Testis (tissue), 3 donors: ENCODE measurements around the gene EDNRB. TPM values are rescaled to one million over a fixed set of nuclear protein-coding genes. Genes with fewer than 3 reads are reported as not detected.

Source experiments
- DNase-seq: peaks from one replicate; pipeline ENCODE4 v3.0.0-alpha.2; 2019
- H3K27ac ChIP-seq, 2 donors: fragments of 200-600 bp; sonication (generic); one replicate each; pipeline ENCODE4 v1.5.1; 2019
- H3K27me3 ChIP-seq: fragments of 200-600 bp; sonication (generic); one replicate; pipeline ENCODE4 v1.5.1; 2019
- H3K36me3 ChIP-seq: fragments of 200-600 bp; sonication (generic); one replicate; pipeline ENCODE4 v1.5.1; 2017; ENCODE audit warnings: low read depth; ENCODE audit errors: missing control alignments
- H3K4me1 ChIP-seq: fragments of 200-600 bp; sonication (generic); one replicate; pipeline ENCODE4 v1.5.1; 2019
- H3K4me3 ChIP-seq, 2 donors: fragments of 200-600 bp; sonication (generic); one replicate each; pipeline ENCODE4 v1.5.1; 2017 to 2019
- H3K9me3 ChIP-seq: fragments of 200-600 bp; sonication (generic); one replicate; pipeline ENCODE4 v1.5.1; 2017
- POLR2A ChIP-seq: fragments of 450-650 bp; IDR thresholded peaks from one replicate; pipeline ENCODE4 v1.6.1; 2017; ENCODE audit warnings: antibody characterized with exemption, mild to moderate bottlenecking, moderate library complexity
- WGBS, 2 donors: methylation state at CpG; one replicate each; pipeline ENCODE4 v1.1.5; 2018; 5-methylcytosine and 5-hydroxymethylcytosine counted together
- intact Hi-C: fragments of 100-400 bp; cut with DNase I; formaldehyde crosslinking; loops from one replicate; pipeline ENCODE4 v1.15.1; 2023; ENCODE audit warnings: low total_unique reads
- polyA plus RNA-seq: library from polyadenylated mRNA; stranded (reverse); fragments of 350-450 nt; fragmentation: Illumina TruSeq; extraction: RNeasy Lipid Tissue Mini Kit (QIAGEN cat#74804); gene quantifications from one replicate; pipeline ENCODE4 v1.2.3, GENCODE V29; 2014; ENCODE audit warnings: low read depth, low replicate concordance; ENCODE audit not compliant: insufficient read depth
- total RNA-seq, 2 donors: library from RNA; depleted of rRNA; stranded (reverse); fragments of >200 nt; gene quantifications; one replicate each; pipeline ENCODE4 v1.2.3, GENCODE V29; 2016
- TF ChIP-seq, protein P1 (sequence below), 3 experiments: fragments of 450-650 bp in 2 of 3; fragments of 200-600 bp in 1 of 3; sonication (generic) in 1 of 3; IDR thresholded peaks; one replicate each; pipeline ENCODE4 v1.5.1; 2016 to 2019; ENCODE audit warnings: antibody characterized with exemption in 3 of 3, mild to moderate bottlenecking in 2 of 3, moderate library complexity in 1 of 3

Gene EDNRB
- total and polyA plus RNA-seq, 3 donors from 2014 or later: 3.5 to 5.9 (median 4.6) TPM

DNA sequence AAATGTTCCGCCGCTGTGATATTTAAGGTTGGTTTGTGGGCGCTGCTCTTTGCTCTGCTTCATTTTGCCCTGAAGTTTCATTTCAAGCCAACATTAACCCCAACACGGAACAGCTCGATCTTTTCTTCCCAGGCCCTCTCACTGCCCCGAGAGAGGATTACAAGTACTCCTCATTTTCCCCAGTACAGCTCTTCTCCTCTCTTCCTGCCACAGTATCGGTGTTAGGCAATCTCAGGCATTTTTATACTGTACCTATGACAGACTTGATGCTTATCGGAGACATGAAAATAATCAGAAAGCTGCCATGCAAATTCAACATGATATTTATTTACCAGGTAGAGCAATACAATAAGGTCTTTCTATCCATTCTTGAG is 1.3 kb upstream of the EDNRB start:
- no peaks in the 10 kb centered on the region for H3K9me3 ChIP-seq
- H3K4me1 ChIP-seq: peaks cover 12% of the 10 kb centered on the region
- H3K27ac ChIP-seq: peak overlapping the region in 1 of 2 donors; percentile 70
- no peak for TF ChIP-seq POLR2A
- TF ChIP-seq, protein P1, sequence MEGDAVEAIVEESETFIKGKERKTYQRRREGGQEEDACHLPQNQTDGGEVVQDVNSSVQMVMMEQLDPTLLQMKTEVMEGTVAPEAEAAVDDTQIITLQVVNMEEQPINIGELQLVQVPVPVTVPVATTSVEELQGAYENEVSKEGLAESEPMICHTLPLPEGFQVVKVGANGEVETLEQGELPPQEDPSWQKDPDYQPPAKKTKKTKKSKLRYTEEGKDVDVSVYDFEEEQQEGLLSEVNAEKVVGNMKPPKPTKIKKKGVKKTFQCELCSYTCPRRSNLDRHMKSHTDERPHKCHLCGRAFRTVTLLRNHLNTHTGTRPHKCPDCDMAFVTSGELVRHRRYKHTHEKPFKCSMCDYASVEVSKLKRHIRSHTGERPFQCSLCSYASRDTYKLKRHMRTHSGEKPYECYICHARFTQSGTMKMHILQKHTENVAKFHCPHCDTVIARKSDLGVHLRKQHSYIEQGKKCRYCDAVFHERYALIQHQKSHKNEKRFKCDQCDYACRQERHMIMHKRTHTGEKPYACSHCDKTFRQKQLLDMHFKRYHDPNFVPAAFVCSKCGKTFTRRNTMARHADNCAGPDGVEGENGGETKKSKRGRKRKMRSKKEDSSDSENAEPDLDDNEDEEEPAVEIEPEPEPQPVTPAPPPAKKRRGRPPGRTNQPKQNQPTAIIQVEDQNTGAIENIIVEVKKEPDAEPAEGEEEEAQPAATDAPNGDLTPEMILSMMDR (IDR thresholded peaks at IDR 0.05): no peak
- 14 to 18% methylated on average over 8 of the region's 8 CpGs for WGBS, 2 donors
- intact Hi-C loops: no loop called here
- peak overlapping the region; percentile 61 to 71 for H3K4me3 ChIP-seq
- no peak for DNase-seq
- no peaks in the 10 kb centered on the region for H3K27me3 ChIP-seq
- no peaks in the 10 kb centered on the region for H3K36me3 ChIP-seq

DNA sequence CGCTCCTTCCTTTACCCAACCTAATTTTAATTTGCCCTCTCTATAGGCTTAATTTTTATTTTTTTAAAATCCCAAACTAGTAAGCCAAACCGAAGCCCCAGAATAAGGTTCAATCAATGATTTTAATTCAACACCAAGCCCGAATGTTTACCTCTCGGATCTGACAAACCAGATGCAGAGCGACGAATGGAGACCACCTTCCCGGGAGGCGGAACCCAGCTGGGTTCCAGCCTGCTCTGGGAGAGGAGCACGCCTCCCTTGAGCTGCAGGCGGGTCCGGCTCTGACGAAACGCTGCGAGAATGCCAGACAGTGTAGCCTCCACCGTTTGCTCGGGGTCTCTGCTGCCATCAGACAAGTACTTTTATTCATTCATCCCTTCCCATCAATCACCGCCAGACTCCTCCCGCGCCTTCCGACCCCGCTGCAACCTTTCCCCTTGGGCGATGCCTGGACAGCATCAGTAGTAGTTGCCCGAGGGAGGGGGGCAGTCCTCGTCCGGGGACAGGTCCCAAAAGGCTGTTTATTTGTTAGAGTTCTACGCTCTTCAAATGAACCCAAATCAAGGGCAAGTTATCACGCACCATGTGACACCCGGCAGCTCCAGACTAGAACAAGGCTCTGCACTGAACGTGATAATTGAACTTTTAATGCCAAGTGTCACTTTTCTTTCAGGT is 752 bp upstream of the EDNRB start:
- H3K9me3 ChIP-seq: no peaks in the 10 kb centered on the region
- no peaks in the 10 kb centered on the region for H3K27me3 ChIP-seq
- TF ChIP-seq, protein P1 (IDR thresholded peaks at IDR 0.05): no peak
- no peak for TF ChIP-seq POLR2A
- no peaks in the 10 kb centered on the region for H3K36me3 ChIP-seq
- intact Hi-C loops: no loop called here
- H3K4me3 ChIP-seq: peak overlapping the region; percentile 61 to 71
- H3K27ac ChIP-seq: peak overlapping the region in 1 of 2 donors; percentile 70
- peak; percentile 43 for DNase-seq
- WGBS, 2 donors: 0% methylated on average over 29 of the region's 29 CpGs
- peaks cover 12% of the 10 kb centered on the region for H3K4me1 ChIP-seq

DNA sequence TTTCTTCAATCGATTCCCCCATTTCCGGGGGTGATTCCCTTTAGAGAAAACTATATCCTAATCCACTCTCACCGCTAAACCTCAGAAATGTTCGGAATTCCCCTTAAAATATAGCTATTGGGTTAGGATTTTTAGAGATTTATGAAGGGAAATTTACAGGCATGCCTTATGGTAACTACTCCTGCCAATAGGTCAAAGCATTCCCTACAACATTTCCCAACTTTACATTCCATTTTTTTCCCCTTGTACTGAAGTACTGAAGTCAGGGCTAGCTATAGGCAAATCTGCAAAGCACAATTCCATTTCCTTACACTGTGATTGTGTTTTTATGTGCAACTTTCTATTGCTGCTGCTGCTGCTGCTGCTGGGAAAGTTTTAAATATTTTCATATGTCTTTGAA is 2.1 kb downstream of the EDNRB start:
- TF ChIP-seq POLR2A: no peak
- TF ChIP-seq, protein P1 (IDR thresholded peaks at IDR 0.05): no peak
- 68 to 73% methylated on average over 4 of the region's 4 CpGs for WGBS, 2 donors
- intact Hi-C loops: no loop called here
- no peak for DNase-seq
- H3K27ac ChIP-seq: no peak overlapping the region
- peak overlapping the region in 1 of 2 donors; percentile 4 for H3K4me3 ChIP-seq
- no peaks in the 10 kb centered on the region for H3K27me3 ChIP-seq
- H3K36me3 ChIP-seq: no peaks in the 10 kb centered on the region
- peaks cover 12% of the 10 kb centered on the region for H3K4me1 ChIP-seq
- no peaks in the 10 kb centered on the region for H3K9me3 ChIP-seq

DNA sequence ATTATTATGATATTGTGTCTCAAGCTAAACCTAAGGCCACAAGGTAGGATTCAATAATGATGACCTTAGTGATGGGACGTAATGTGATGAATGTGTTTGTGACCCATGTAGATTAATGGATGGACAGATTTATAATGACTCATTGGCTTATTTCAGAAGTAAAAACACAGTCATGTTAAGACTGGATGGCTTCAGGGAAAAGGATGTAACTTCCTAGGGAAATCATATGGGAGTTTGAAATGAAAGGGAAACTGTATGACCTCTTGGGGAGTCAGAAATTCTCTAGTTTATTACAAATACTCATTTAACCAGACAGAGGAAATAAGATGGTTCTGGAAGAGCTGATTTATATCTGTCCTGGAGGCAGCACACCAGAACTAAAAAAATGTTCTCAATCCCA is 2.9 kb downstream of the EDNRB start:
- intact Hi-C loops: no loop called here

DNA sequence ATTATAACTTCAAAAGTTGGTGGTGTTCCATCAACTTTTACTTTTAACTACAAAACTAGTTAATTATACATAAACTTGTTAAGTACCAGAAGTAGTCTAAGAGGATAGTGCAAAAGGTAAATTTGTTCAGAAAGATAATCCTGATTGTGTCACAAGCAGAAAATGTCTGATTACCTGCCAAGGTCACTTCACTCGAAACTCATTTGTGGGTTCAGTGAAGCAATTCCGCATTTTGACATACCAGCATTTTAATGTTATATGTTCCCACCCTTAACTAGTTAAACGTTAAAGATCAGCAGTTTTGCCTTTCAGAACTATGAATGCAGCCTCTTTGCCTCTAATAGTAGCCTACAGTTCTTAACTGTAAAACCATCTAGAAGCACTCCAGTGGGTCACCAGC is 5.6 kb downstream of the EDNRB start:
- WGBS, 2 donors: 62 to 72% methylated on average over 3 of the region's 3 CpGs
- H3K27ac ChIP-seq: no peak overlapping the region
- no peaks in the 10 kb centered on the region for H3K36me3 ChIP-seq
- intact Hi-C loops: no loop called here
- no peak for TF ChIP-seq POLR2A
- TF ChIP-seq, protein P1 (IDR thresholded peaks at IDR 0.05): no peak
- H3K9me3 ChIP-seq: no peaks in the 10 kb centered on the region
- H3K4me3 ChIP-seq: no peak overlapping the region
- no peaks in the 10 kb centered on the region for H3K4me1 ChIP-seq
- no peak for DNase-seq
- H3K27me3 ChIP-seq: no peaks in the 10 kb centered on the region

More for the DNA sequence above, 2.9 kb downstream of the EDNRB start:
- no peaks in the 10 kb centered on the region for H3K27me3 ChIP-seq
- no peaks in the 10 kb centered on the region for H3K36me3 ChIP-seq
- H3K4me1 ChIP-seq: peaks cover 12% of the 10 kb centered on the region
- WGBS, 2 donors: 78 to 84% methylated on average over 1 of the region's 1 CpG
- TF ChIP-seq POLR2A: no peak
- H3K9me3 ChIP-seq: no peaks in the 10 kb centered on the region
- H3K4me3 ChIP-seq: no peak overlapping the region
- no peak overlapping the region for H3K27ac ChIP-seq
- DNase-seq: no peak
